ENCODE results near the gene TUBE1.
"Not testable (repeated sequence)": the region's sequence is repeated elsewhere in the genome, so short reads cannot be mapped to it uniquely, and the experiment has no call there.

DNA sequence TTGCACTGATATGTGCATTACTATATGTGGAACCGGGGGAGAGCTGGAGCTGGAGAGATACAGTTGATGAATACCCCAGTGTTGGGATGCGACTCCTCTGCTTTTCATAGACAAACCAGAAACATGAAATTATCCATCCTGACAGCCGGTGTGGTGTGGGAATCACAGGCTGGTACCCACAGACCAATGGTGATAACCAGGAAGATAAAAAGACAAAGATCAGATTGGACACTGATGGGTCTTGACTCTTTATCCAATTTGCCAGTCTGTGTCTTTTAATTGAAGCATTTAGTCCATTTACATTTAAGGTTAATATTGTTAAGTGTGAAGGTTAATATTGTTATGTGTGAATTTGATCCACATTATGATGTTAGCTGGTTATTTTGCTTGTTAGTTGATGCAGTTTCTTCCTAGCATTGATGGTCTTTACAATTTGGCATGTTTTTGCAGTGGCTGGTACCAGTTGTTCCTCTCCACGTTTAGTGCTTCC lies 36.0 kb downstream of the TUBE1 start:
- TF ChIP-seq EZH2 (IDR thresholded peaks at IDR 0.05; ENCODE audit: insufficient read depth, poor library complexity, severe bottlenecking); EZH2phosphoT487 (IDR thresholded peaks at IDR 0.05; ENCODE audit: insufficient read depth, low read depth): not testable (repeated sequence)
